Measurements from ENCODE around the gene CDK3.

CDK3 gene

GRCh38 chr17:76048711-76049110 is 48.1 kb downstream of the CDK3 start:
- Histone ChIP-seq H3K9me3 (no peaks in the 10 kb centered on the region), H3K4me2 (no peak overlapping the region), H3K27ac (no peak overlapping the region), H3K36me3 (peaks cover 99% of the 10 kb centered on the region), H3K4me3 (no peak overlapping the region), H3K9ac (no peak overlapping the region), H4K20me1 (peaks cover 35% of the 10 kb centered on the region), H3K4me1 (no peaks in the 10 kb centered on the region), H3K27me3 (no peaks in the 10 kb centered on the region)
- TF ChIP-seq Cebpa-rat (IDR thresholded peaks at IDR 0.05), result no peak

DNA sequence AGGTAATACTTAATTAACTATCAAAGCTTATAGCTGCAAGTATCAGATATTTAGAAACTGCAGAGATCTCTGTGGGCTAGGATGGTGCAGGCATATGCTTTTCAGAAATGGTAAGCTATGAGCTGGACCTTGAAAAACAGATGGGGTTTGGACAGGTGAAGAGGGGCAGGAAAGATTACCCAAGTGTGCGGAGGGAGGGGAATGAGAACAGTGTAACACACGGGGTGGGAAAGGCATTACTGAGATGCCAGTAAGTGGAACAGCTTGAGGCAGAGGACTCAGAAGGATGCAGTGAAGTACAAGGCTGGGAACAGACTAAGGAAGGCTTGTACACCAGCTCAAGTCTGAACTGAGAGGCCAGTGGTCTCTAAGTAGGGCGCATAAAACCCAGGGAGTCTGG is 48.6 kb downstream of the CDK3 start:
- Histone ChIP-seq H3K27me3 (no peaks in the 10 kb centered on the region), H4K20me1 (peaks cover 35% of the 10 kb centered on the region), H3K4me3 (no peak overlapping the region), H3K9ac (no peak overlapping the region), H3K9me3 (no peaks in the 10 kb centered on the region), H3K4me1 (no peaks in the 10 kb centered on the region), H3K27ac (no peak overlapping the region), H3K36me3 (peaks cover 99% of the 10 kb centered on the region), H3K4me2 (no peak overlapping the region)
- no peak for TF ChIP-seq Cebpa-rat (IDR thresholded peaks at IDR 0.05)

GRCh38 chr17:76049836-76050537 is 49.3 kb downstream of the CDK3 start:
- Histone ChIP-seq H3K27me3 (no peaks in the 10 kb centered on the region), H4K20me1 (peaks cover 35% of the 10 kb centered on the region), H3K27ac (no peak overlapping the region), H3K4me3 (no peak overlapping the region), H3K4me1 (no peaks in the 10 kb centered on the region), H3K9me3 (no peaks in the 10 kb centered on the region), H3K4me2 (no peak overlapping the region), H3K36me3 (peaks cover 99% of the 10 kb centered on the region), H3K9ac (0 out of 2 replicates have a peak overlapping the region, but pooled peaks have one; percentile 9)
- no peak for TF ChIP-seq Cebpa-rat (IDR thresholded peaks at IDR 0.05)

DNA sequence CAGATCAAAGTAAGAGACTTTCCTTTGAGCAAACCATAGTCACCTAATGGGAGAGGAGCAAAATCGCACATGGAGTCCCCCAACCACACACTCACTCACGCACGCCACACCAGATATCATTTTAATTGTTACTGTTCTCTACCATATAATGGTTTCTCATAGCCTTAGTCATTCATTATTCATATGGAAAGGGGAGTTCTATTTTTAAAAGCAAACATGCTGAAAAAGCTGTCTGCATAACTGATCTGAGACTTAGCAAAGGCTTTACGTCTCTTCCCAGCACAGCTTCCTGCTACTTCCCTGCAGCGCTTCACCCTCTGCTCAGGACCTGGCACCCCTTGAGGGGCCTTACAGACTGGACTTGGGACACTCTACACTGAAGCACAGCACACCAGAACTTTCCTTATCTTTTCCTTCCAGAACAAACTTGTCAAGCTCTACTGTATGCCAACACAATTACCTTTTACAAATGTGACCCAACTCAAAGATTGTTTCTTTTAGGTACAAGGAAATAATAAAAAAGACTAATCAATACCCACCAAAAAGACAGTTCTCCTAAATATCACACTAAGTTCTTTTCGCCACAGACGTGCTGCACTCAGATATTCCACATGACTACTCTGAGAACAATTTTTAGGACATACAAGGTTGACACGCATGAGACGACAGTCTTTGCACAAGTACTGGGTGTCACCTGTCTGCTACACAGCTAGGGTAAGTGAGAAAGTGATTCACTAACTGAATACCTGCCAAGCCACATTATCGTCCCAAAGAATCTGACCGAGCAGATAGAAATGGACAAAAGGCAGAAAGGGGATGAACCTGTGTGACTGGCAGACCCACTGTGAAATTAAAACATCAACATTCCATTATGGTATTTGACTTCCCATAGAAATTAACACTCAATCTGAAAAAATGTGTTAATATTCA is 50.1 kb downstream of the CDK3 start:
- no peak for TF ChIP-seq Cebpa-rat (IDR thresholded peaks at IDR 0.05)
- H3K36me3 ChIP-seq, result peaks cover 99% of the 10 kb centered on the region

DNA sequence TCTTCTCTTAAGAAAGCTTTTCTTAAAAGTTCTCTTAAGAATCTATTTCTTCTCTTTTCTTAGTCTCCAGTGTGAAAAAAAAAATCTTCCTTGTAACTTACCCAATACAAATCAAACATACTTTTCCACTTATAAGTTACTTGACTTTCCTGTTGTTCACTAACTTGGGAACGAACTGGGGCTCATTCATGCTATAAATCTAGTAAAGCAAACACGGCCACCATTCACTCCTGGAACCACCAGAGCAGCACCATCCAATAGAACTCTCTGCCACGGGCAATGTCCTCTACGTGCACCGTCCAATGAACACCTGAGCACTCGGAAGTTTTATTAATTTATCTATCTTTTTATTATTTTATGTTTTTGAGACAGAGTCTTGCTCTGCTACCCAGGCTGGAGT is 50.9 kb downstream of the CDK3 start:
- no peaks in the 10 kb centered on the region for H3K9me3 ChIP-seq
- H3K27me3 ChIP-seq, result no peaks in the 10 kb centered on the region
- H3K27ac ChIP-seq, result no peak overlapping the region
- H3K36me3 ChIP-seq, result peaks cover 99% of the 10 kb centered on the region
- no peak overlapping the region for H3K4me2 ChIP-seq
- no peak overlapping the region for H3K4me3 ChIP-seq
- H4K20me1 ChIP-seq, result peaks cover 35% of the 10 kb centered on the region
- H3K9ac ChIP-seq, result no peak overlapping the region
- no peak for TF ChIP-seq Cebpa-rat (IDR thresholded peaks at IDR 0.05)
- no peaks in the 10 kb centered on the region for H3K4me1 ChIP-seq

More for the DNA sequence above, 50.1 kb downstream of the CDK3 start:
- no peak overlapping the region for H3K9ac ChIP-seq
- H3K4me3 ChIP-seq, result no peak overlapping the region
- H3K4me2 ChIP-seq, result no peak overlapping the region
- H3K27me3 ChIP-seq, result no peaks in the 10 kb centered on the region
- no peaks in the 10 kb centered on the region for H3K9me3 ChIP-seq
- no peak overlapping the region for H3K27ac ChIP-seq
- peaks cover 35% of the 10 kb centered on the region for H4K20me1 ChIP-seq
- H3K4me1 ChIP-seq, result no peaks in the 10 kb centered on the region

- Histone ChIP-seq H3K4me3 (no peak overlapping the region), H3K4me2 (no peak overlapping the region), H4K20me1 (peaks cover 27% of the 10 kb centered on the region), H3K9me3 (no peaks in the 10 kb centered on the region), H3K27ac (no peak overlapping the region), H3K9ac (no peak overlapping the region), H3K4me1 (no peaks in the 10 kb centered on the region), H3K36me3 (peaks cover 99% of the 10 kb centered on the region), H3K27me3 (no peaks in the 10 kb centered on the region)
- no peak for TF ChIP-seq Cebpa-rat (IDR thresholded peaks at IDR 0.05)
Measured at GRCh38 chr17:76053246-76054111, 52.8 kb downstream of the CDK3 start.

- H4K20me1 ChIP-seq, result peaks cover 21% of the 10 kb centered on the region
- no peaks in the 10 kb centered on the region for H3K9me3 ChIP-seq
- no peak for TF ChIP-seq Cebpa-rat (IDR thresholded peaks at IDR 0.05)
- H3K4me1 ChIP-seq, result no peaks in the 10 kb centered on the region
- no peak overlapping the region for H3K27ac ChIP-seq
- H3K9ac ChIP-seq, result no peak overlapping the region
- peaks cover 99% of the 10 kb centered on the region for H3K36me3 ChIP-seq
- H3K4me2 ChIP-seq, result no peak overlapping the region
- no peak overlapping the region for H3K4me3 ChIP-seq
- no peaks in the 10 kb centered on the region for H3K27me3 ChIP-seq
Measured at GRCh38 chr17:76054112-76054476, 53.4 kb downstream of the CDK3 start.

All from BLaER1 (cell line).